GM11168 (cell line): Measurements from ENCODE around the gene ANP32E.
"Not testable (repeated sequence)": the region's sequence is repeated elsewhere in the genome, so short reads cannot be mapped to it uniquely, and the experiment has no call there.

Experiments
- in situ Hi-C: fragments of 300-500 bp; cut with MboI; formaldehyde crosslinking; loops from one replicate; pipeline ENCODE4 v1.12.0; 2022; ENCODE audit warnings: low sequenced_read_pairs; ENCODE audit not compliant: unreplicated experiment

Gene ANP32E

GRCh38 chr1:150215855-150216254 is 20.1 kb downstream of the ANP32E start:
- in situ Hi-C loops: not testable (repeated sequence)

GRCh38 chr1:150214099-150214756 is 21.7 kb downstream of the ANP32E start:
- in situ Hi-C loops: not testable (repeated sequence)

GRCh38 chr1:150213170-150214098 is 22.5 kb downstream of the ANP32E start:
- in situ Hi-C loops: no loop called here

GRCh38 chr1:150212070-150212469 is 23.8 kb downstream of the ANP32E start:
- in situ Hi-C loops: no loop called here

- in situ Hi-C loops: no loop called here
Observed at GRCh38 chr1:150210706-150211105, 25.2 kb downstream of the ANP32E start.

GRCh38 chr1:150210091-150210490 is 25.8 kb downstream of the ANP32E start:
- in situ Hi-C loops: no loop called here

- in situ Hi-C loops: not testable (repeated sequence)
Observed at GRCh38 chr1:150208460-150208859, 27.5 kb downstream of the ANP32E start.

GRCh38 chr1:150207281-150207971 is 28.5 kb downstream of the ANP32E start:
- in situ Hi-C loops: no loop called here

- in situ Hi-C loops: no loop called here
Observed at GRCh38 chr1:150196417-150196816, 39.5 kb downstream of the ANP32E start.

GRCh38 chr1:150194381-150195031 is 41.4 kb downstream of the ANP32E start:
- in situ Hi-C loops: no loop called here

GRCh38 chr1:150192012-150192411 is 43.9 kb downstream of the ANP32E start:
- in situ Hi-C loops: no loop called here

- in situ Hi-C loops: loop anchor here (10.0 kb wide), 1 partner anchor 223 kb away; no protein-coding TSS in a partner anchor
Observed at GRCh38 chr1:150187560-150187931, 48.4 kb downstream of the ANP32E start.

GRCh38 chr1:150186789-150187559 is 48.9 kb downstream of the ANP32E start:
- in situ Hi-C loops: loop anchor here (10.0 kb wide), 1 partner anchor 222 kb away; no protein-coding TSS in a partner anchor

- in situ Hi-C loops: loop anchor here (10.0 kb wide), 1 partner anchor 222 kb away; no protein-coding TSS in a partner anchor
Observed at GRCh38 chr1:150186438-150186788, 49.5 kb downstream of the ANP32E start.

- in situ Hi-C loops: loop anchor here (10.0 kb wide), 1 partner anchor 221 kb away; no protein-coding TSS in a partner anchor
Observed at GRCh38 chr1:150185481-150185880, 50.4 kb downstream of the ANP32E start.

- in situ Hi-C loops: loop anchor here (5.0 to 10.0 kb wide), 2 partner anchors 96 to 218 kb away; no protein-coding TSS in a partner anchor
Observed at GRCh38 chr1:150183061-150183460, 52.9 kb downstream of the ANP32E start.

- in situ Hi-C loops: loop anchor here (5.0 to 10.0 kb wide), 2 partner anchors 95 to 217 kb away; no protein-coding TSS in a partner anchor
Observed at GRCh38 chr1:150182247-150182646, 53.7 kb downstream of the ANP32E start.

- in situ Hi-C loops: loop anchor here (5.0 to 10.0 kb wide), 2 partner anchors 93 to 216 kb away; no protein-coding TSS in a partner anchor
Observed at GRCh38 chr1:150180474-150180873, 55.4 kb downstream of the ANP32E start.

- in situ Hi-C loops: loop anchor here (5.0 to 10.0 kb wide), 2 partner anchors 93 to 215 kb away; no protein-coding TSS in a partner anchor
Observed at GRCh38 chr1:150179867-150180266, 56.0 kb downstream of the ANP32E start.
